GM19025 (cell line): Measurements from ENCODE around the gene DENND6B.
"Not testable (repeated sequence)": the region's sequence is repeated elsewhere in the genome, so short reads cannot be mapped to it uniquely, and the experiment has no call there.

Experiments
- ATAC-seq: cut with Tn5 transposase; IDR thresholded peaks from one replicate; pipeline ENCODE4 v1.9.1; 2021; ENCODE audit warnings: mild to moderate bottlenecking, low read depth, moderate library complexity; ENCODE audit not compliant: unreplicated experiment

Gene DENND6B

DNA sequence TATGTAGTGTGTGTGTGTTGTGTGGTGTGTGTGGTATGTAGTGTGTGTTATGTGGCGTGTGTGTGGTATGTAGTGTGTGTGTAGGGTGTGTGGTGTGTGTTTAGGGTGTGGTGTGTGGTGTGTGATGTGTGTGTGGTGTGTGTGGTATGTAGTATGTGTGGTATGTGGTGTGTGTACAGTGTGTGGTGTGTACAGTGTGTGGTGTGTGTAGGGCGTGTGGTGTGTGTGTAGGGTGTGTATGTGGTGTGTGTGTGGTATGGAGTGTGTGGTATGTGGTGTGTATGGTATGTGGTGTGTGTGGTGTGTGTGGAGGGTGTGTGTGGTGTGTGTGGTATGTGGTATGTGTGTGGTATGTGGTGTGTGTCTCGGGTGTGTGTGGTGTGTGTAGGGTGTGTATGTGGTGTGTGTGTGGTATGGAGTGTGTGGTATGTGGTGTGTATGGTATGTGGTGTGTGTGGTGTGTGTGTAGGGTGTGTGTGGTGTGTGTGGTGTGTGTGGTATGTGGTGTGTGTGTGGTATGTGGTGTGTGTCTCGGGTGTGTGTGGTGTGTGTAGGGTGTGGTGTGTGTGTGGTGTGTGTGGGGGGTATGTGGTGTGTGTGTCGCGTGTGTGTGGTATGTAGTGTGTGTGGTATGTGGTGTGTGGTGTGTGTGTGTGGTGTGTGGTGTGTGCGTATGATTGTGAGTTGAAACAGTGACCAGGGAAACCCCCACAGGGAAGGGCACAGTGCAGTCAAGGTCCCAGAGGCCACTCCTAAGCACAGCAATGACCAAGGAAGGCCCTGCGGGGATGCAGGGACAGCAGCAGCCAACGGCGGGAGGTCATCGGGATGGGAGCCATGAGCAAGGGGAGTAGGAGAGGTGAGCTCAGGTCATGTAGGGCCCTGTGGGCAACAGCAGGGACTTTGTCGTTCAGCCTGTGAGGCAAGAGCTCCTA, 13.4 kb upstream of the DENND6B start:
- ATAC-seq, result no peak

DNA sequence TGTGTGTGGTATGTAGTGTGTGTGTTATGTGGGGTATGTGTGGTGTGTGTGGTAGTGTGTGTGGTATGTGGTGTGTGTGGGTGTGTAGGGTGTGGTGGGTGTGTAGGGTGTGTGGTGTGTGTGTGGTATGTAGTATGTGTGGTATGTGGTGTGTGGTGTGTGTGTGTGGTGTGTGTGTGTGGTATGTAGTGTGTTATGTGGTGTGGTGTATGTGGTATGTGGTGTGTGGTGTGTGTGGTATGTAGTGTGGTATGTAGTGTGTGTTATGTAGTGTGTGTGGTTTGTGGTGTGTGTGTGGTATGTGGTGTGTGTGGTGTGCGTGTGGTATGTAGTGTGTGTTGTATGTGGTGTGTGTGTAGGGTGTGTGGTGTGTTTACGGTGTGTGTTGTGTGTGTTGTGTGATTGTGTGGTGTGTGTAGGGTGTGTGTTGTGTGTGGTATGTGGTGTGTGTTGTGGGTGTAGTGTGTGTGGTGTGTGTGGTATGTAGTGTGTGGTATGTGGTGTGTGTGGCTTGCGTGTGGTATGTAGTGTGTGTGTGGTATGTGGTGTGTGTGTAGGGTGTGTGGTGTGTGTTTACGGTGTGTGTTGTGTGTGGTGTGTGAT, 12.1 kb upstream of the DENND6B start:
- no peak for ATAC-seq

DNA sequence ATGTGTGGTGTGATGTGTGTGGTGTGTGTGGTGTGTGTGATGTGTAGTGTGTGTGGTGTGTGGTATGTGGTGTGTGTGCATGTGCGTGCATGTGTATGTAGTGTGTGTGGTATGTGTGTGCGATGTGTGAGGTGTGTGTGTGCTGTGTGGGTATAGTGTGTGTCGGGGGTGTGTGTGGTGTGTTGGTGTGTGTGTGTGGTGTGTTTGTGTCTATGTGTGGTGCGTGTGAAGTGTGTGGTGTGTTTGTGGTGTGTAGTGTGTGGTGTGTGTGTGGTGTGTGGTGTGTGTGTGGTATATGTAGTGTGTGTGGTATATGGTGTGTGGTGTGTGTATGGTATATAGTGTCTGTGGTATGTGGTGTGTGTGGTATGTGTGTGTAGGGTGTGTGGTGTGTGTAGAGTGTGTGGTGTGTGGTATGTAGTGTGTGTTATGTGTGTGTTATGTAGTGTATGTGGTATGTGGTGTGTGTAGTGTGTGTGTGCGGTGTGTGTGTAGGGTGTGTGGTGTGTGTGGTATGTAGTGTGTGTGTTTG, 11.3 kb upstream of the DENND6B start:
- no peak for ATAC-seq

DNA sequence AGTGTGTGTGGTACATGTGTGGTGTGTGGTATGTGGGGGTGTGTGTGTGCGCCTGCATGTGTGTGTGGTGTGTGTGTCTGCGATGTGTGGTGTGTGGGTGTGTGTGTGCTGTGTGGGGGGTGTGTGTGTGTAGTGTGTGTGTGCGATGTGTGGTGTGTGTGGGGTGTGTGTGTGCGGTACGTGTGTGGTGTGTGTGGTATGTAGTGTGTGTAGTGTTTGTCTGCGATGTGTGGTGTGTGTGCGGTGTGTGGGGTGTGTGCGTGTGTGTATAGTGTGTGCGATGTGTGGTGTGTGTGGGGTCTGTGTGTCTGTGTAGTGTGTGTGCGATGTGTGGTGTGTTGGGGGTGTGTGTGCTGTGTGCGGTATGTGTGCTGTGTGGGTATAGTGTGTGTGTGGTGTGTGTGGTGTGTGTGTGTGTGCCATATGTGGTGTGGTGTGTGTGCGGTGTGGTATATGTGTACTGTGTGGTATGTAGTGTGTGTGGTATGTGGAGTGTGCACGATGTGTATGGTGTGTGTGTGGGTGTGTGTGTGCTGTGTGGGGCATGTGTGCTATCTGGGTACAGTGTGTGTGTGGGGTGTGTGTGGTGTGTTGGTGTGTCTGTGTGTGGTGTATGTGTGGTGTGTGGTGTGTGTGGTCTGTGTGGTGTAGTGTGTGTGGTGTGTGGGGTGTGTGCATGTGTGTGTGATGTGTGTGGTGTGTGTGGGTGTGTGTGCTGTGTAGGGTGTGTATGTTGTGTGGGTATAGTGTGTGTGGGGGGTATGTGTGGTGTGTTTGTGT, 10.6 kb upstream of the DENND6B start:
- no peak for ATAC-seq

DNA sequence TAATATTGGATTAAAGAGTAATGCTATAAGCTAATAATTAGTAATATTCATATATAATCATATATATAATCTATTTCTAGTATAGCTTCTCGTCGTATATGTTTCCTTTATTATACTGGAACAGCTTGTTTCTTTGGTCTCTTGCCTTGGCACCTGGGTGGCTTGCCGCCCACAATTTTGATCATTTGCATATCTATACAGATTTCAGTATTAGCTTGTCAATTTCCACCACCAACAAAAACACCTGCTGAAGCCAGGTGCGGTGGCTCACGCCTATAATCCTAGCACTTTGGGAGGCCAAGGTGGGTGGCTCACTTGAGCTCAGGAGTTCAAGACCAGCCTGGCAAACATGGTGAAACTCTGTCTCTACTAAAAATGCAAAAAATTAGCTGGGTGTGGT, 7.6 kb upstream of the DENND6B start:
- ATAC-seq, result not testable (repeated sequence)

DNA sequence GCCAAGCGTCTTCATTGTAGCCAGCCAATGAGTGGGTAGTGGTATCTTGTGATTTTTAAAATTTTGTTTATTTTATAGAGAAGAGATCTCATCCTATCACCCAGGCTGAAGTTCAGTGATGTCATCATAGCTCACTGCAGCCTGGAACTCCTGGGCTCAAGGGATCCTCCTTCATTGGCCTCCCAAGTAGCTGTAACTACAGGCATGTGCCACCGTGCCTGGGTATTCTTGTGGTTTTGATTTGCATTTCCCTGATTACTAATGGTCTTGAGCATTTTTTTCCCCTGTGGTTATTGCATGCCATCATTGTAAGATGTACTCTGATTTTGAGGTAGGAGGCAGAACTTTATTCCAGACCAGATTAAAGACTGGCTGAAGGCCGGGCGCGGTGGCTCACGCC, 2.4 kb upstream of the DENND6B start:
- no peak for ATAC-seq

DNA sequence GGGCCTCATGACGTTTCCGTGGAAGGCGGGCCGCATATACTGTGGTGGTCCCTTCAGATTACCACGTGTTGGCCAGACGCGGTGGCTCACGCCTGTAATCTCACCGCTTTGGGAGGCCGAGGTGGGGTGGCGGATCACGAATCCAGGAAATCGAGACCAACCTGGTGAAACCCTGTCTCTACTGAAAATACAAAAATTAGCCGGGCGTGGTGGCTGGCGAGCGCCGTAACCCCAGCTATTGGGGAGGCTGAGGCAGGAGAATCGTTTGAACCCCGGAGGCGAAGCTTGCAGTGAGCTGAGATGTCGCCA, 853 bp upstream of the DENND6B start:
- no peak for ATAC-seq

DNA sequence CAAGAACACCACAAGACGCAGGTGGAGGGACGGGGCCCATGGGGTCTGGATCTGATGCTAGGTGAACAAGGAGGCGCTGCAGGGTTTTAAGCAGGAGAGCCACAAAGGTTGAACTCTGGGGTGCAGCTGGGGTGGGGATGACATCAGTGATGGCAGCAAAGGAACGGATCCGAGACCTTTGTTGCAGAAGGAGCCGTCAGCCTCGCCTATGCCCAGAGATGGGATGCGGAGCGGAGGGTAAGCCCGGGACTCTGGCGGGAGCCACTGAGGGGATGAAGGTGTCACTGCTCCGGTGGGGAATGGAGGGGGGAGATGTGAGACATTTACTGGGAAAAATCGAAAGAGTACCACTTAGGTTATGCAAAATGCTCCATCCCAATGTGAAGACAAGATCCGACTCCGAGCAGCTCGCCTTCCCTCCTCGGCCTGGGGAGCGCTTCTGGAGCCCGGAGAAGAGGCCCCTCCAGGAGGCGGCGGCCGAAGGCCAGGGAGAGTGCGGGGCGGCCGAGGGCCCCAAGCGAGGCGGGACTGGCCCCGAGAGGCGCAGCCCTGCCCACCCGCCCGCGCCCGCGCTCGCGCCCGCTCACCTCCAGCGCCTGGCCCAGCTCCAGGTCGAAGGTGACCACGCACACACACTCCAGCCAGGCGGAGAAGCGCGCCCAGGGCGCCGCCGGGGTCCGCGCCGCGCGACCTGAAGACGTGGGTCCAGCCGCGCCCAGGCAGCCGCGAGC, 422 bp downstream of the DENND6B start:
- ATAC-seq, result peak; percentile 3

DNA sequence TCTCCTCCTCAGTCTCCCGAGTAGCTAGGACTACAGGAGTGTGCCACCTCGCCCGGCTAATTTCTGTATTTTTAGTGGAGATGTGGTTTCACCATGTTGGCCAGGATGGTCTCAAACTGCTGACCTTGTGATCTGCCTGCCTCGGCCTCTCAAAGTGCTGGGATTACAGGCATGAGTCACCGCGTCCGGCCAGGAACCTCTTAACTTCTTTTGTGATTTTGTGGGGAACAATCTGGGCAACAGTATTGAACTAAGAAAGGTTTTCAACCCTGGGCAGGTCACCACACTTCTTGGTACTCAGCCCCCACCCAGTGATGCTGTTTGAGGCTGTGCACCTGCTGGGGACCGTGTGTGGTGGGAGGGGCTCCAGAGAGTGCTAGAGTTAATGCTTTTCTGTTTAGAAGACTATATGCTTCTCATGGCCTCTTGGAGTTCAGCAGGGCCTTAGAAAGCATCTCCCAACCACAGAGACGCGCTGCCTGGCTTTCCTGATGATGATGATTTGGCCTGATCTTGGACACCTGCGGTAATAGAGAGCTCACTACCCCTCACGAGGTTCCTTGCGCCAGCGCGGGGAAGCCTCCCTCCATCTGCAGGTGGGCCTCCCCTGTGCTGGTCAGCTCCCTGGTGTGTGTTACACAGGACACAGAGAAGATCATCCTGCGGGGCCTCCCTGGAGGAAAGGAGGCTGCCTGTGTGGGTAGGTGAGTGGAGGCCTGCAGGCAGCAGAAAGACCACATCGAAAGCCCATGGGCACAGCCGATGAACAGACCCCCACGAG, 1.2 kb downstream of the DENND6B start:
- ATAC-seq, result no peak

DNA sequence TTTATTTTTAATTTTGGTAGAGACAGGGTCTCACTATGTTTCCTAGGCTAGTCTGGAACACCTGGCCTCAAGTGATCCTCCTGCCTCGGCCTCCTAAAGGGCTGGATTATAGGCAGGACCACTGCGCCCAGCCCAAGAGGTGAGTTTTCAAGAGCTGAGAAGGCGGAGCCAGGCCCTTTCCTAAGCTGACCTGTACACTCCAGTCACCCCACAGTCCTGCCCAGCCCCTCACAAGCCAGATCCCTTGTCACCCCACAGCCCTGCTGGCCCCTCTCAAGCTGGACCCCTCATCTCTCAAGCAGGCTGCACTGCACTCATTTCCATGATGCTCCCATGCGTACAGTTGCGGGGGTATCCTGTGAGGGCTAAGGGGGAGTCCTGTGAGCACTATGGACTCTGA, 2.9 kb downstream of the DENND6B start:
- ATAC-seq, result no peak

DNA sequence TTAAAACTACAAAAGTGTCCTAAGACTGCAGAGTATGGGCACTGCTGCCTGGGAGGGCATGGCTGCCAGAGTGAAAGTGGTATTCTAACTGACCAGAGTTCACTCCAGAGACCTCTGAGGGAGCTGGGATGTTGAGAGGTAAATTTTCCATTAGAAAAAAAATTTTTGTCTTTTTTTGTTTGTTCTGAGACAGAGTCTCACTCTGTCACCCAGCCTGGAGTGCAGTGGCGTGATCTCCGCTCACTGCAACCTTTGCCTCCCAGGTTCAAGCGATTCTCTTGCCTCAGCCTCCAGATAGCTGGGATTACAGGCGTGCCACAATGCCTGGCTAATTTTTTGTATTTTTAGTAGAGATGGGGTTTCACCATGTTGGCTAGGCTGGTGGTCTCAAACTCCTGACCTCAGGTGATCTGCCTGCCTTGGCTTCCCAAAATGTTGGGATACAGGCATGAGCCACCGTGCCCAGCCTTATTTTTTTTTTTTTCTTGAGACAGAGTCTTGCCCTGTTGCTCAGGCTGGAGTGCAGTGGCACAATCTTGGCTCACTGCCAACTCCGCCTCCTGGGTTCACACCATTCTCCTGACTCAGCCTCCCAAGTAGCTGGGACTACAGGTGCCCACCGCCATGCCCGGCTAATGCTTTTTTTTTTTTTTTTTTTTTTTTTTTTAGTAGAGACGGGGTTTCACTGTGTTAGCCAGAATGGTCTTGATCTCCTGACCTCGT, 4.3 kb downstream of the DENND6B start:
- ATAC-seq, result not testable (repeated sequence)

DNA sequence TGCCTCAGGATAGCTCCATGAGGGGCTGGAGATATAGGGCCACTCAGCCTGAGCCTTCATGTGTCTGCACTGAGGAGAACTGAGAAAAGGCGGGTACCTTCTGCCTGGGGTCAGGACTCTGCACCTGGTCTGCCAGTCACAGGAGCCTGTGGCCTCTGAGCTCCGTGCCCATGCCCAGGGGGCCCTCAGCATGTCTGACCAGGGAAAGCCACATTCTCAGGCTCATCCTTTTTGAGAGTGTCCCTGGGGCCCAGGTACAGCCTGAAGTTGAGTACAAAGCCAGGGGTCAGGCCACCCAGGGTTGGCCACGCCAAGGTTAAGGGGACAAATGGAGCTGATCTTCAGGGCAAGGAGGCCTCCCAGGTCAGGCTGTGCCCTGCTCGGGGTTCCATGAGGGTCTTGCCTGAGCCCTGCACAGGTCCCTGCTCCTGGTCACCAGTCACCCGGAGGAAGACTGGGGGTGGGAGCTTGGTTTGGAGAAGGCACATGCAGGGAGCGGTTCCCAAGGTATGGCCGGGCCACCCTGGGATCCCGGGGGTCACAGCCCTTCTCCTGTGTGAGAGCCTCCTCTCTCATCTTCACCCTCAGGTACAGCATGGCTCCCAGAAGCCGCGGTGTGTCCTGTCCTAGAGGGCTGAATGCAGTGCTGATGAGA, 6.0 kb downstream of the DENND6B start:
- no peak for ATAC-seq

DNA sequence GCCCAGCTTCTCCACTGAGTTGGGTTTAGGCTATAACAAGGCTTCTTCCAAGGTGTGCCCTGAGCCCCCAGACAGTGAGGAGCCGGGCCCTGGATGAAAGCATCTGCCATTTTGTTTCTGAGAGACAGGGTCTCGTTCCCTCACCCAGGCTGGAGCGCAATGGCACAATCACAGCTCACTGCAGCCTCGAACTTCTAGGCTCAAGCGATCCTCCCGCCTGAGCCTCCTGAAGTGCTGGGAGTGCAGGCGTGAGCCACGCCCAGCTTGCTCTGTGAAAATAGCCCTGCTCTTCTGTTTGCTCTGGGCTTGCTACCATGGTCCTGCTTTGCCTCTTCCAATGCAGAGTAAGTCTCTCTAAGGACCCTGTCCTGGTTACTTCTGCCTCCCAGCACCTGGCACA, 6.7 kb downstream of the DENND6B start:
- no peak for ATAC-seq

DNA sequence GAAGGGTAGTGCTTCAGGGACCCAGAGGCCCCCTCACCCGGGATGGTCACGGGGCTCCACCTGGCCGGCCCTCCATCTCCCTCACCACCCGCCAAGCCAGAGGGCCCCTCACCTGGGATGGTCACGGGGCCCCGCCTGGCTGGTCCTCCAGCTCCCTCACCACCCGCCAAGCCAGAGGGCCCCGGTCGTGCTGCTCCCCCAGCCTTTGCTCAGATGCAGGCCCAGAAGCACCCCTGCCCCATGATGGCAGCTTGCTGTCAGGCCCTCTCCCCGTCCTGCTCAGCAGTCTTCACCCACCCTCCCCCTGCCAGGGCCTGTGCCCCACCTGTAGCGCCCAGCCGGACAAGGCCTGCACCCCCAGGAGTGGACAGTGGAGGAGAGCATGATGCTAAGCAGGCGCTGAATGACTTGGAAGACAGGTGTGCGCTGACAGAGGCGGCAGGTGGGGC, 7.3 kb downstream of the DENND6B start:
- ATAC-seq, result no peak

DNA sequence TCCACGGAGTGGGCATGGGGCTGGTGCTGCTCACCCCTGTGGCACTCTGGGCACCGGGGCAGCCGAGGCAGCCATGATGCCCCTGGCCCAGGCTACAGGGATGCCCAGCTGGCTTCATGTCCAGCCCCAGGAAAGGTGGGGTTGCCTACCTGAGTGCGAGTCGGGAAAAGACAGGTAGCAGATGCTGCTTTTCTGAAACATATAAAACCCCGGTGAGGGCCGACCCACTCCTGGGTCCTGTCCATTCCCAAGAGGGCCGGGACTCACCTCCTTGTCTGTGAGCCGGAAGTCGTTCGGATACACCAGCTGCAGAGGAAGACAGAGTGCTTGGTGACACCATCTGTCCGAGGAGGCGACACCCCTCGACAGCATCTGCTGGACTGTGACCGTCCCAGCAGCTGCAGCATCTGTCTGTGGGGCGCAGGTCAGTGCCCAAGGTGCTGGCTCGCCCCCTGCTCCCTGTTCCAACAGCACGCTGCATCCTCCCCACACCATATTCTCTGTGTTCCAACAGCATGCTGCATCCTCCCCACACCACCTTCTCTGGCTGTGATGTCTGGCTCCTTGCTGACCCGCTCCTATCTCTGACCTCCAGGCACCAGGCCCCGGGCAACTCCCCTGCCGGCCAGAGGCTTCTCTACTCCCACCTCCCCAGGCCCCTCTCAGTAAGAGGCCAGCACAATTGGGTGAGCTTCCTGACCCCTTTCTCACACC, 8.0 kb downstream of the DENND6B start:
- no peak for ATAC-seq

DNA sequence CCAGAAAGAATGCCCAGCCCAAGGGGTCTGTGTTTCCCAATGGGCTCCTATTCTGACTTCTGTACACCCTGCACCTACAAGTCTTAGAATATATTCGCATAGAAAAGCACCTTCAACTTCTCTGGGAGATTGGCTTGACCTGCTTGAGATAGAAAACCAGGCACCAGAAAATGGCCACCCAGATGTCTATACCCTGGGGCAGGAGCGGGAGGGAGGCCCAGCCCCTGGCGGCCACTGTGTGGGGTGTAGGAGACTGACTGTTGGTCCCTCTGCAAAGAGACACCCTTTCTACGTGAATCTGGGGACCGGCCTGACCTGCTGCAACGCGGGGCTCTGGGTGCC, 8.5 kb downstream of the DENND6B start:
- ATAC-seq, result no peak

DNA sequence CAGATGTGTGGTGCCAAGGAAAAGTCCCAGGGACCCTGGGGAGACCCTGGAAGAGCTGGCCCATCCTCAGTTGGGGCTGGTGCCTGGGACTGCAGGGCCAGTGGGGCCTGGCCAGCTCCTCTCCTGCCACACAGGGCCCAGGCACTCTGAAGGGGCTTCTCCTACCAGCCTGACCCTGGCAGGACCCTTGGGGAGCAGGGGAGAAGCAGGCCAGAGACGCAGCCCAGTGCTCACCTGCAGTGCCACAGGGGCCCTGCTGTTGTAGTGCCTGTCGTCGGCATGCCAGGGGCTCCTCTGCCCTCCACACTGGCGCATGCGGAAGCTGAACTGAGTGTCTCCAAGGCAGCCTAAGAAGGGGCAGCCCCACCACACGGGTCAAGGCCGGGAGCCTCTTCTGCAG, 9.1 kb downstream of the DENND6B start:
- ATAC-seq, result no peak

DNA sequence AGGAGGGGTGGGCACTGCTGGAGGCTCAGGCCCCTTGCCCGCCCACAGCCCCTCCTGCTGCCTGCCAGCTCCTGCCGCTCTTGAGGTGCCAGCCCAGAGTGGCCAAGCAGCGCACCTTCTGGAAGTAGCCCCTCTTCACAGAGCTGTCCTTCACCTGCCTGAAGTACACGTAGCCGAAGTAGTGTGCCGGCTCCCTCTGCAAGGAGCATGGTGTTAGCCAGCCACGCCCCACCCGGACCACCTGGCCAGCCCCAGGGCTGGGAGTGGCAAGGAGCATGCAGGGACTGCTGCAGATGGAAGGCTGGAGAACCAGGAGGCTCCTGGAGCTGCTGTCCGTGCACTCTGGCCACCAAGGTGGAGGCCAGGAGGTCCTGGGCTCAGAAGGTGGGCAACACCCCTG, 9.6 kb downstream of the DENND6B start:
- ATAC-seq, result no peak
